H9 (cell line): ENCODE data around the gene FASTK. TPM values are rescaled to one million over a fixed set of nuclear protein-coding genes. Genes with fewer than 3 reads are reported as not detected.

ENCODE experiments used
- DNase-seq: peaks from one replicate; pipeline ENCODE4 v3.0.0-alpha.2; 2017
- H2AFZ ChIP-seq: one replicate; pipeline ENCODE4 v1.6.1; 2013; ENCODE audit warnings: mild to moderate bottlenecking, low read length, control low read depth, moderate library complexity
- H2AK5ac ChIP-seq: 2 replicates; pipeline ENCODE4 v1.6.1; 2013; ENCODE audit warnings: low read length, control low read depth, mixed read lengths; ENCODE audit not compliant: insufficient read length
- H2BK120ac ChIP-seq: one replicate; pipeline ENCODE4 v1.6.1; 2013; ENCODE audit warnings: low read depth, mild to moderate bottlenecking, low read length, control low read depth, inconsistent platforms; ENCODE audit not compliant: poor library complexity, severe bottlenecking
- H2BK12ac ChIP-seq: 2 replicates; pipeline ENCODE4 v1.6.1; 2013; ENCODE audit warnings: low read length, control low read depth, mixed read lengths, low read depth; ENCODE audit not compliant: insufficient read length
- H2BK15ac ChIP-seq: 2 replicates; pipeline ENCODE4 v1.6.1; 2013; ENCODE audit warnings: low read depth, low read length, control low read depth
- H2BK20ac ChIP-seq: one replicate; pipeline ENCODE4 v1.6.1; 2013; ENCODE audit warnings: low read depth, mild to moderate bottlenecking, low read length, control low read depth, inconsistent platforms; ENCODE audit not compliant: poor library complexity, severe bottlenecking
- H2BK5ac ChIP-seq: 2 replicates; pipeline ENCODE4 v1.6.1; 2013; ENCODE audit warnings: low read length, control low read depth, mixed read lengths; ENCODE audit not compliant: insufficient read length
- H3K14ac ChIP-seq: 2 replicates; pipeline ENCODE4 v1.6.1; 2013; ENCODE audit warnings: low read length, control low read depth; ENCODE audit not compliant: insufficient read depth
- H3K18ac ChIP-seq: 2 replicates; pipeline ENCODE4 v1.6.1; 2013; ENCODE audit warnings: low read depth, mild to moderate bottlenecking, mixed read lengths, low read length, control low read depth; ENCODE audit not compliant: insufficient read length
- H3K23ac ChIP-seq: 2 replicates; pipeline ENCODE4 v1.6.1; 2013; ENCODE audit warnings: low read length, control low read depth, mixed read lengths, low read depth; ENCODE audit not compliant: insufficient read length
- H3K23me2 ChIP-seq: 2 replicates; pipeline ENCODE4 v1.6.1; 2013; ENCODE audit warnings: low read depth, mild to moderate bottlenecking, mixed read lengths, low read length, control low read depth; ENCODE audit not compliant: insufficient read length, poor library complexity, severe bottlenecking
- H3K27ac ChIP-seq: 2 replicates; pipeline ENCODE4 v1.5.1; 2013; ENCODE audit warnings: low read length, control low read depth, mixed read lengths, low read depth; ENCODE audit not compliant: insufficient read length
- H3K27me3 ChIP-seq: 2 replicates; pipeline ENCODE4 v1.6.1; 2013; ENCODE audit warnings: low read length, control low read depth, inconsistent platforms; ENCODE audit not compliant: insufficient read depth
- H3K4ac ChIP-seq: 2 replicates; pipeline ENCODE4 v1.6.1; 2013; ENCODE audit warnings: low read depth, mild to moderate bottlenecking, control low read depth, inconsistent platforms, low read length, moderate library complexity
- H3K4me1 ChIP-seq: 2 replicates; pipeline ENCODE4 v1.6.1; 2013; ENCODE audit warnings: low read length, control low read depth, inconsistent platforms; ENCODE audit not compliant: insufficient read depth
- H3K4me2 ChIP-seq: 2 replicates; pipeline ENCODE4 v1.6.1; 2013; ENCODE audit warnings: low read length, control low read depth, mixed read lengths; ENCODE audit not compliant: insufficient read length, insufficient read depth
- H3K56ac ChIP-seq: 2 replicates; pipeline ENCODE4 v1.6.1; 2013; ENCODE audit warnings: low read depth, mild to moderate bottlenecking, mixed read lengths, low read length, control low read depth; ENCODE audit not compliant: insufficient read length
- H3K79me1 ChIP-seq: 2 replicates; pipeline ENCODE4 v1.6.1; 2013; ENCODE audit warnings: low read depth, mild to moderate bottlenecking, moderate library complexity, low read length, control low read depth, inconsistent platforms; ENCODE audit not compliant: insufficient read depth, poor library complexity, severe bottlenecking
- H3K79me2 ChIP-seq: 2 replicates; pipeline ENCODE4 v1.6.1; 2013; ENCODE audit warnings: low read length, control low read depth, inconsistent platforms; ENCODE audit not compliant: insufficient read depth
- H3K9ac ChIP-seq: 2 replicates; pipeline ENCODE4 v1.6.1; 2013; ENCODE audit warnings: low read length, control low read depth, mixed read lengths; ENCODE audit not compliant: insufficient read length; ENCODE audit errors: extremely low read depth
- H3K9me3 ChIP-seq: one replicate; pipeline ENCODE4 v1.6.1; 2013; ENCODE audit warnings: low read depth, low read length, inconsistent platforms; ENCODE audit not compliant: control insufficient read depth
- H3T11ph ChIP-seq: one replicate; pipeline ENCODE4 v1.6.1; 2013; ENCODE audit warnings: mild to moderate bottlenecking, low read length, control low read depth, inconsistent platforms
- H4K20me1 ChIP-seq: one replicate; pipeline ENCODE4 v1.6.1; 2013; ENCODE audit not compliant: control insufficient read depth, insufficient read length, insufficient read depth
- H4K5ac ChIP-seq: 2 replicates; pipeline ENCODE4 v1.6.1; 2013; ENCODE audit warnings: low read depth, mild to moderate bottlenecking, mixed read lengths, low read length, control low read depth; ENCODE audit not compliant: insufficient read length
- H4K8ac ChIP-seq: replicated peaks from 2 replicates; pipeline ENCODE4 v1.6.1; 2013; ENCODE audit warnings: low read length, control low read depth, mixed read lengths, low read depth; ENCODE audit not compliant: insufficient read length
- H4K91ac ChIP-seq: 2 replicates; pipeline ENCODE4 v1.6.1; 2013; ENCODE audit warnings: low read depth, mild to moderate bottlenecking, moderate library complexity, mixed read lengths, low read length, control low read depth; ENCODE audit not compliant: insufficient read length
- H3K27ac Mint-ChIP-seq, 3 experiments: 2 replicates in 2 of 3; 3 replicates in 1 of 3; pipeline ENCODE4 v1.8.0; 2020 to 2021; ENCODE audit warnings: mixed read lengths in 3 of 3, mild to moderate bottlenecking in 1 of 3, moderate library complexity in 1 of 3
- H3K27me3 Mint-ChIP-seq: 2 replicates; pipeline ENCODE4 v1.8.0; 2021; ENCODE audit warnings: low read depth, mild to moderate bottlenecking, moderate library complexity, mixed read lengths
- H3K36me3 Mint-ChIP-seq, 3 experiments: 2 replicates in 2 of 3; 3 replicates in 1 of 3; pipeline ENCODE4 v1.8.0; 2020 to 2021; ENCODE audit warnings: low read depth in 3 of 3, mixed read lengths in 3 of 3; ENCODE audit not compliant: insufficient read depth in 1 of 3
- H3K4me1 Mint-ChIP-seq, 2 experiments: 2 replicates each; pipeline ENCODE4 v1.8.0; 2020; ENCODE audit warnings: mixed read lengths in 2 of 2
- H3K4me3 Mint-ChIP-seq, 2 experiments: 2 replicates in 1 of 2; 3 replicates in 1 of 2; pipeline ENCODE4 v1.8.0; 2020 to 2021; ENCODE audit warnings: mild to moderate bottlenecking in 2 of 2, mixed read lengths in 2 of 2, moderate library complexity in 1 of 2
- H3K9me3 Mint-ChIP-seq, 2 experiments: 2 replicates in 1 of 2; 3 replicates in 1 of 2; pipeline ENCODE4 v1.8.0; 2020; ENCODE audit warnings: mild to moderate bottlenecking in 2 of 2, mixed read lengths in 2 of 2, moderate library complexity in 1 of 2
- WGBS: extraction: QIAGEN DNeasy Blood & Tissue Kit; methylation state at CpG from one replicate; pipeline ENCODE4 v1.1.7; 2013; ENCODE audit warnings: missing lambda C conversion rate, low lambda C conversion rate, mixed read lengths; ENCODE audit not compliant: insufficient read length; ENCODE audit errors: extremely low coverage; 5-methylcytosine and 5-hydroxymethylcytosine counted together
- total RNA-seq: library from RNA; stranded (reverse); gene quantifications from 2 replicates; pipeline ENCODE4 v1.2.1, GENCODE V29; 2021
- TF ChIP-seq, protein P1 (sequence below): fragments of 200-600 bp; sonication (generic); conservative IDR thresholded peaks from 3 replicates; pipeline ENCODE4 v1.8.0; 2021; ENCODE audit warnings: antibody characterized with exemption, mild to moderate bottlenecking

Gene FASTK
- total RNA-seq, 1 experiment from 2014 or later = 57.8 TPM

DNA sequence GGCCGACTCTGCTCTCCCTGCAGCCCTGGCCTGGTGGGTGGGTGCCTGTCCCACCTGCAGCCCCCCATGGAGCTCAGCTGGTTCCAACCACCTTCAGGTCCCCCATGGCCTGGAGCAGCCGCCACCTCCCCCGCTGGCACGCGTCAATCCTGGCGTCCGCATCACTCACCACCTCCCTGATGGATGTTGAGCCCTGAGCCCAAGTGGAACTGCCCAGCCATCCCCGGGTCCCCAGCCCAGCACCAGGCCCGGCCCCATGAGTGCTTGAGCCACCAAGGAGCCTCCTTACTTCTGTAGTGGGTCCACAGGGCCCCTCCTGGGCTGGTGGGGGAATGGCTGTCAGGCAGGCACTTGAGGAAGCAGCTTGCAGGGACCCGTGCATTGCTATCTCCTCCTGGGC lies 20.3 kb upstream of the FASTK start:
- Histone ChIP-seq H2BK5ac (no peak overlapping the region), H2BK15ac (no peak overlapping the region), H2AFZ (no peak overlapping the region), H3K4me2 (no peak overlapping the region), H4K20me1 (no peaks in the 10 kb centered on the region), H3K4me1 (peaks cover 13% of the 10 kb centered on the region), H3K79me1 (peaks cover 4% of the 10 kb centered on the region), H2AK5ac (no peak overlapping the region), H2BK20ac (no peak overlapping the region), H3K18ac (no peak overlapping the region), H3K9me3 (no peaks in the 10 kb centered on the region), H3K27me3 (no peaks in the 10 kb centered on the region), H4K5ac (no peak overlapping the region), H3K27ac (no peak overlapping the region), H4K8ac (no peak overlapping the region), H3K14ac (no peak overlapping the region; the same call in 1 of the 2 replicates), H3K23me2 (peaks cover 3% of the 10 kb centered on the region), H3K4ac (no peak overlapping the region), H2BK120ac (no peak overlapping the region), H3K23ac (no peak overlapping the region), H3K9ac (no peak overlapping the region), H3K79me2 (peaks cover 8% of the 10 kb centered on the region; the same call in 1 of the 2 replicates), H3K56ac (no peak overlapping the region), H2BK12ac (no peak overlapping the region), H3T11ph (no peak overlapping the region), H4K91ac (no peak overlapping the region)
- WGBS = no CpG with 5 or more reads among the region's 10 CpGs
- no peak for DNase-seq
- H3K4me1 Mint-ChIP-seq = peaks cover 25 to 37% of the 10 kb centered on the region in 2 experiments
- peak overlapping the region in 1 of 3 experiments; percentile 72; a peak in 1 of 7 replicates for H3K27ac Mint-ChIP-seq
- peaks cover 0 to 14% (median 6%) of the 10 kb centered on the region in 3 experiments; a peak in 6 of 7 replicates for H3K36me3 Mint-ChIP-seq
- no peaks in the 10 kb centered on the region; the same call in 1 of the 2 replicates for H3K27me3 Mint-ChIP-seq
- H3K4me3 Mint-ChIP-seq = no peak overlapping the region
- H3K9me3 Mint-ChIP-seq = no peaks in the 10 kb centered on the region
- TF ChIP-seq, protein P1, sequence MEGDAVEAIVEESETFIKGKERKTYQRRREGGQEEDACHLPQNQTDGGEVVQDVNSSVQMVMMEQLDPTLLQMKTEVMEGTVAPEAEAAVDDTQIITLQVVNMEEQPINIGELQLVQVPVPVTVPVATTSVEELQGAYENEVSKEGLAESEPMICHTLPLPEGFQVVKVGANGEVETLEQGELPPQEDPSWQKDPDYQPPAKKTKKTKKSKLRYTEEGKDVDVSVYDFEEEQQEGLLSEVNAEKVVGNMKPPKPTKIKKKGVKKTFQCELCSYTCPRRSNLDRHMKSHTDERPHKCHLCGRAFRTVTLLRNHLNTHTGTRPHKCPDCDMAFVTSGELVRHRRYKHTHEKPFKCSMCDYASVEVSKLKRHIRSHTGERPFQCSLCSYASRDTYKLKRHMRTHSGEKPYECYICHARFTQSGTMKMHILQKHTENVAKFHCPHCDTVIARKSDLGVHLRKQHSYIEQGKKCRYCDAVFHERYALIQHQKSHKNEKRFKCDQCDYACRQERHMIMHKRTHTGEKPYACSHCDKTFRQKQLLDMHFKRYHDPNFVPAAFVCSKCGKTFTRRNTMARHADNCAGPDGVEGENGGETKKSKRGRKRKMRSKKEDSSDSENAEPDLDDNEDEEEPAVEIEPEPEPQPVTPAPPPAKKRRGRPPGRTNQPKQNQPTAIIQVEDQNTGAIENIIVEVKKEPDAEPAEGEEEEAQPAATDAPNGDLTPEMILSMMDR = no peak
